ENCODE results near the gene ALS2CL.

Gene ALS2CL

GRCh38 chr3:46675843-46676567 is 17.5 kb downstream of the ALS2CL start:
- TF ChIP-seq, protein P1, sequence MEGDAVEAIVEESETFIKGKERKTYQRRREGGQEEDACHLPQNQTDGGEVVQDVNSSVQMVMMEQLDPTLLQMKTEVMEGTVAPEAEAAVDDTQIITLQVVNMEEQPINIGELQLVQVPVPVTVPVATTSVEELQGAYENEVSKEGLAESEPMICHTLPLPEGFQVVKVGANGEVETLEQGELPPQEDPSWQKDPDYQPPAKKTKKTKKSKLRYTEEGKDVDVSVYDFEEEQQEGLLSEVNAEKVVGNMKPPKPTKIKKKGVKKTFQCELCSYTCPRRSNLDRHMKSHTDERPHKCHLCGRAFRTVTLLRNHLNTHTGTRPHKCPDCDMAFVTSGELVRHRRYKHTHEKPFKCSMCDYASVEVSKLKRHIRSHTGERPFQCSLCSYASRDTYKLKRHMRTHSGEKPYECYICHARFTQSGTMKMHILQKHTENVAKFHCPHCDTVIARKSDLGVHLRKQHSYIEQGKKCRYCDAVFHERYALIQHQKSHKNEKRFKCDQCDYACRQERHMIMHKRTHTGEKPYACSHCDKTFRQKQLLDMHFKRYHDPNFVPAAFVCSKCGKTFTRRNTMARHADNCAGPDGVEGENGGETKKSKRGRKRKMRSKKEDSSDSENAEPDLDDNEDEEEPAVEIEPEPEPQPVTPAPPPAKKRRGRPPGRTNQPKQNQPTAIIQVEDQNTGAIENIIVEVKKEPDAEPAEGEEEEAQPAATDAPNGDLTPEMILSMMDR (IDR thresholded peaks at IDR 0.05; ENCODE audit: low read depth, low read length) = no peak
- no peak for DNase-seq
- Histone ChIP-seq H3K9me3 (no peaks in the 10 kb centered on the region), H3K36me3 (no peaks in the 10 kb centered on the region), H3K4me1 (no peaks in the 10 kb centered on the region), H3K27me3 (no peaks in the 10 kb centered on the region), H3K4me3 (ENCODE audit: low read depth, low read length) (no peak overlapping the region)

GRCh38 chr3:46675426-46675825 is 18.1 kb downstream of the ALS2CL start:
- no peak for DNase-seq
- Histone ChIP-seq H3K27me3 (no peaks in the 10 kb centered on the region), H3K9me3 (no peaks in the 10 kb centered on the region), H3K4me1 (no peaks in the 10 kb centered on the region), H3K4me3 (ENCODE audit: low read depth, low read length) (no peak overlapping the region), H3K36me3 (no peaks in the 10 kb centered on the region)
- TF ChIP-seq, protein P1 (IDR thresholded peaks at IDR 0.05; ENCODE audit: low read depth, low read length) = no peak

DNA sequence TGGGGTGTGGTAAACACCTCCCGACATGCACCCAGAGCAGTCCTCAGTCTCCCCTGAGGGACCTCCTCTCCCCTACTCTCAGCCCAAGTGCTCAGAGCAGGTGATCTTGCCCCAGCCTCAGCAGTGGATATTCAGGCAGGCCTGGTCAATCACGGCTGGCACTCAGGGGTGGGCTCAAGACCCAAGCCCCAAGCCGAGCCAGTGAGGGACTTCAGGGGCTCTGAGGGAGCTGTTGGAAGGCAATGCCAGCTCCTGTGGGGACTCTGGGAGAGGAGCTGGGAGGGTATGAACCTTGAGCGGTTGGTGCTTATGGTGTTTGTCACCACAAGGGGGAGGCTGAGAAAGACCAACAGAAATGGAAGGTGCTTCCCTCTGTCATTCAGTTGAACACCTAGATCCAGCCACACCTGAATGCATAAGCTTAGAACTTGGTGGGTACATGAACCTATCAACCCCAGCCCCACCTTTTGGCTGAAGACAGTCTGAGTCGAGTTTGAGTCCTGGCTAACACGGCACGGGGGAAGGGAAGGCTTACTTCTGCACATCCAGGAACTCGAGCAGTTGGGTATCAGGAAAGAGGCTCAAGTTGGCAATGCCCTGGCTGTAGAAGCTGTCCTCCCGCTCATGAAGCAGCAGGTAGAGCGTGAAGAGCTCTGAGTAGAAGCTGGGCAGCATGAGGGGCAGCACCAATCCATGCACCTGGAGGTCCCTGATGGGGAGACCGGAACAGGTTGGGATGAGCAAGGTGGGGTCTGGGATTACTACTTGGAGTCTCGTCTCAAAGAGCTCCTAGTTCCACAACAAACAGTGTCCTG is 19.2 kb downstream of the ALS2CL start:
- no peaks in the 10 kb centered on the region for H3K36me3 ChIP-seq
- H3K9me3 ChIP-seq = no peaks in the 10 kb centered on the region
- peak; percentile 2 for DNase-seq
- TF ChIP-seq, protein P1 (IDR thresholded peaks at IDR 0.05; ENCODE audit: low read depth, low read length) = peak; percentile 31; the same call in 1 of the 2 replicates
- no peaks in the 10 kb centered on the region for H3K27me3 ChIP-seq
- no peak overlapping the region for H3K4me3 ChIP-seq (ENCODE audit: low read depth, low read length)
- no peaks in the 10 kb centered on the region for H3K4me1 ChIP-seq

- H3K4me1 ChIP-seq = no peaks in the 10 kb centered on the region
- H3K36me3 ChIP-seq = no peaks in the 10 kb centered on the region
- H3K9me3 ChIP-seq = no peaks in the 10 kb centered on the region
- no peaks in the 10 kb centered on the region for H3K27me3 ChIP-seq
- TF ChIP-seq, protein P1 (IDR thresholded peaks at IDR 0.05; ENCODE audit: low read depth, low read length) = no peak
- no peak overlapping the region for H3K4me3 ChIP-seq (ENCODE audit: low read depth, low read length)
- DNase-seq = peak; percentile 1
Observed at GRCh38 chr3:46673151-46674030, 20.1 kb downstream of the ALS2CL start.

GRCh38 chr3:46672349-46672695 is 21.2 kb downstream of the ALS2CL start:
- no peak for DNase-seq
- TF ChIP-seq, protein P1 (IDR thresholded peaks at IDR 0.05; ENCODE audit: low read depth, low read length) = no peak
- no peaks in the 10 kb centered on the region for H3K36me3 ChIP-seq
- H3K4me3 ChIP-seq (ENCODE audit: low read depth, low read length) = no peak overlapping the region
- no peaks in the 10 kb centered on the region for H3K9me3 ChIP-seq
- H3K27me3 ChIP-seq = no peaks in the 10 kb centered on the region
- no peaks in the 10 kb centered on the region for H3K4me1 ChIP-seq

Data from BE2C (cell line).